HG02943 (cell line): ENCODE measurements around the gene STIL.

Experiments used
- ATAC-seq: cut with Tn5 transposase; IDR thresholded peaks from one replicate; pipeline ENCODE4 v1.9.1; 2021; ENCODE audit warnings: mild to moderate bottlenecking, low read depth, moderate library complexity; ENCODE audit not compliant: unreplicated experiment

Gene STIL

GRCh38 chr1:47241114-47242113 lies 72.5 kb downstream of the STIL start:
- ATAC-seq, result no peak

DNA sequence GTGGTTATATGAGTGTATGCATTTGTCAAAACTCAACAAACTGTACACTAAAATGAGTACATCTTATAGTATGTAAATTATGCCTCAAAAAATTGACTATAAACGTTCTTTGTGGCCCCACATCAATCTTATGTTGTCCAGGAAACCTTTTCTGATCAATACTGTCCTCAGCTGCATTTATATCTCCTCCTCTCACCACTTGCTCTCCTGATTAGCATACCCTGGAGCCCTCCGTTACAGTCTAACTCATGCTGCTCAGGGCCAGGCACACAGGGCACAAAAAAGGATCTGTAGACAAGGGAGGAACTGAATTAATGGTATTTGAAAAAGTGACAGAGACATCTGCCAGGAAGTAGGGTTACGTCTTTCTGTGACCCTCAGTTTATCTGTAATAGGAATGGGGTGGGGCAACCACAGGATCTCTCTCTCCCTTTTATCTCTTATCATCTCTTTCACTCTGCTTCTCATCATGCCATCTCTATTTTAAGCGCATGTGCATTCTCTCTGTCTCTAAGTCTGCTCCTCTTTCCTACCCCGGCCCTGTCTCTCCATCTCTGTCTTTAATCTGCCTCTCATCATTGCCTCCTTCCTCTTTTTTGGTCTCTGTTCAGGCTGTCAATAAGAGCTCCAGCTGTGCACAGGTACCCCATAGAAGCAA lies 74.9 kb downstream of the STIL start:
- ATAC-seq, result no peak

GRCh38 chr1:47235806-47236205 lies 78.1 kb downstream of the STIL start:
- ATAC-seq, result no peak

GRCh38 chr1:47235241-47235681 lies 78.7 kb downstream of the STIL start:
- ATAC-seq, result no peak

DNA sequence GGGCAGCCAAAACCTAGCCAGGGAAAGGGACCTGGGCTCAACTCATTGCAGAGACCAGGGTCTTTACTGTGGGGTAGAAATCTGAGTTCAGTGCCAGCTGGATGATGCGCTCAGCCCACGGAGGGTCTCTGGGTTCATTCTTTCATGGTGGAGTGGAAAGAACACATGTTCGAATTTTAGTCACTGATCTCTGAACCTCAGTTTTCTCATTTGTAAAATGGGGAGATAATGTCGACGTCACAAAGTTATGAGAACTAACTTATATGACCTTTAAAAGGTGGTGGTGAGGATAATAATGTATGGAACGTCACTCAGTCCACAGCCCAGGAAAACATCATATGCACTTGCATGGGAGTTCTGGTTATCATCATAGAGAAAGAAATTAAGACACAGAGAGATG lies 80.8 kb downstream of the STIL start:
- no peak for ATAC-seq

DNA sequence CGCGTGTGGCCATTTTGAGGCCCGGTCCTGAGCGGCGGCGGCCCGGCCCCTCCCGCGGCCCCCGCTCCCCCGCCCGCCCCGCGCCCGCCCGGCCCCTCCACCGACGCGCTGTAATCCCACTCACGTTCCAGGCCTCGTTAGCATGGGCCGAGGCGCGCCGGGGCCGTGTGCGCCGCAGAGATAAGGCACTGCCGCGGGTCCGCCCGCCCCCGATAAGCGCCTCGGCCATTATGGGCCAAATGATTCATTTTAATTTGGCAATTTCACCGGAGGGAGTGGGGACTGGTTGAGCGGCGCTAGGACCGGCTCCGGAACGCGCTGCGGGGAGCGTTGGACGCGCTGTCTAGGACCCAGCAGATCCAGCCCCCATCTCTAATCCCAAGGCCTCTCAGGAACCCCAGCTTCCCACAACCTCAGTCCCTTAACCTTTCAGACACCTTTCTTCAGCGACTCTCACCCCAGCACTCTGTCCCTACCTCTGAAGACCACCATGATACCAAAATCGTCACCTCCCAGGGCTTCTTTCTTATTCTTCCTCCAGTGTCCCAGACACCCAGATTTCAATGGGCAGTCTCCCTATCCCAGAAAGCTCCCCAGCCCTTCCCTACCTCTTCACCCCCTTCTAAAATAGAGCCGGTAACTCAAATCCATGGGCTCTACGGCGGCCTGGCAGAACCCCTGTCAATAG lies 81.6 kb downstream of the STIL start, which contains the start of gene TAL1:
TSS of gene TAL1 (minus strand) at position 39 of the 688 bp plus-strand sequence. CDS start 6,337 bp downstream, outside the sequence.
- ATAC-seq, result no peak

DNA sequence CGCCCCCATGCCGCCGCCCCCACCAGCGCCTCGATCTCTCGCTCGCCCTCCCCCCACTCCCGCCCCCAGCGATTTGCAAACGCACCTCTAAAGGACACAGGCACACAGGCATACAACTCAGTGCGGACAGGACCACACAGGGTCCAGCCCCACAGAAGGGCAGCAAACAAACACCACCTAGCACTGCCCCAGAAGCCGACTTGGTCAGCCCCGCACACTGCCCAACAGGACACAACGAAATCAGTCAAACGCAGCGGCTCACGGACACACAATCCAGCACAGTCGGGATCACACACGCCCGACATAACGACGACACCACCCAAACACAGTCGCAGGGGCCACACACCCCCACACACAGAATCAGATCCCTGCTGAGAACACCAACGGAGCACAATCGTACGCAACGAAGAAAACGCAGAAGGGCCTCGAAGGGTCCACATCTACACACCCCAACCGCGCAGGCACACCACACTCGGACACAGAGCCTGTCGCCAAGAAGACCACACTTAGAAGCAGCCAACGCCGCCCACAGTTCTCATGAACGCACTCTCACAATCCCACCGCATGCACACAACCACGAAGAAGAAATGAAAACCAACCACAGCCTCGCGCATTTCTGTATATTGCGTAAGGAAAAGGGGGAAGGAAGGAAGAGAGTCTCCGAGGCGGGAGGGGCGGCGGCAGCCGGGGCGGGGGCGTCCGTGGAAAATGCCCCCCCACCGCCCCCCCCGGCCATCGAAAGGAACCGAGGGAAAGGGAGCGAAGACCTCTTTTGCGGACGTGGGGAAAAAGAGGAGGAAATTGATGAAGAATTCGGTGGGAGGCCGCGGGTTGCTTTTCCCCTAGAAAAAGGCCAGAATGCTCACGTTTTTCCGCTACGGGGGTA lies 82.4 kb downstream of the STIL start:
- ATAC-seq, result no peak

DNA sequence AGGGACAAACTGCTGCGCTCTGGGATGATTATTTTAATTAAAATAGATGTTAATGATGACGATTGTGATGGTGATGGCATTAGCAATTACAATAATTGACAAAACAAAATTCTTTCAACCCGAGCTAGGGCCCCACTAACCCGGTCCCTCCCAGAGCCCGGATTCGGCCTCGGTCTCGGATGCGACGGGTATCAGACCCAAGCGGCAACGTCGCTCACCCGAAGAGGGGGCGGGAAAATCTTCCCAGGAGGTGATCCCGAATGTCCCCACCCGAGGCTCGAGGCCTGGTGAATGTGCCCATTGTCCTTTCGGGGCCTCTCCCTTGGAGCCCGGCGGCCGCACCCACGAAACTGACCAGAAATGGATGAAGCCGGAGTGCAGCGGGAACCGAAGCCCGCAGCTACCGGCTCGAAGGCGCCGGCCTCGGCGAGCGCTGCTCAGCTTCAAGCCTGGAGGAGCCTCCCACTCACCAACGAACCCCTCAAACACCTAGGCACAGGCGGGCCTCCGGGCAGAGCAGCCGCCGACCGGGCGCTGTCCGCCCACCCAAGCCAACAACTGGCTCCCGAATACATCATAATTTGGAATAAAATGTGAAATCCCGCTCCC lies 83.2 kb downstream of the STIL start:
- ATAC-seq, result no peak

GRCh38 chr1:47229886-47230691 lies 83.9 kb downstream of the STIL start:
- no peak for ATAC-seq

GRCh38 chr1:47229031-47229885 lies 84.7 kb downstream of the STIL start:
- ATAC-seq, result no peak

GRCh38 chr1:47228644-47229030 lies 85.3 kb downstream of the STIL start:
- no peak for ATAC-seq

- ATAC-seq, result no peak
Observed at GRCh38 chr1:47227341-47228232, 86.4 kb downstream of the STIL start.

- no peak for ATAC-seq
Observed at GRCh38 chr1:47226839-47227215, 87.1 kb downstream of the STIL start.

DNA sequence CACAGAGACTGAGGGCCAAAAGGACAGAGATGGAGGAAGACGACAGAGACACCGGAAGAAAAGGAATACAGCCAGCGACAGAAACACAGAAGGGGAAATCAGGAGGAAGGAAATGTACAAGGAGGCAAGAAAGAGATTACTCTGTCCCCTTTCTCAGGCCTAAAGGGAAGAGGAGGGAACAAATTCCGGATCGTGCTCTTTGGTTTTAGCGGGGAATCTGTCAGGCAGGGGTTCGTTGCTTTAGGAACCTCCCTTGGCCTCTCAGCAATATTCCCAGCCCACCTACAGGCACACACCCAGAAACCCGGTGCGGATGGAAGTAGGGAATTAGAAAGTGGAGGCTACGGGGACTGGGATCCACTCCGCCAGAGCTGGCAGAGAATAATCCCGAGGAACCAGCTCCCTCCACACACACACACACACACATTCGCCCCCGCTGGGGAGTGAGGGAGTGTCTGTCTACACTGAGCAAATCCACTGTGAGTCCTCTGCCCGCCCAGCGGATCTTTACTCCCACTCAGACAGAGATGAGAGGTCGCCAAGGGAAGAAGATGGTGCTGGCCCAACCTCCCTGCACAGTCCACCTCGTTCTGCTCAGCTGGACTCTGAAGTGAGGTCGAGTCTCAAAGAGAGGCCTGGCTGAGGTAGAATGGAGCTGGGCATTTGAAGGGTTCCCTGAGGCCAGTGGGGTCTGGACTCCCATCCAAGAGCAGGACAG lies 87.7 kb downstream of the STIL start:
- no peak for ATAC-seq

GRCh38 chr1:47225430-47226100 lies 88.4 kb downstream of the STIL start:
- no peak for ATAC-seq
